Colon (tissue), 2 donors: ENCODE results near the gene PLAAT3.
"Not testable (repeated sequence)": the region's sequence is repeated elsewhere in the genome, so short reads cannot be mapped to it uniquely, and the experiment has no call there.

Source experiments
- FAIRE-seq: peaks from 2 replicates; lab custom pipeline; 2012; peaks lifted over from hg19 to GRCh38; lab: Jason Lieb, UNC
- donor health status: control.
- donor health status: control.

Gene PLAAT3

DNA sequence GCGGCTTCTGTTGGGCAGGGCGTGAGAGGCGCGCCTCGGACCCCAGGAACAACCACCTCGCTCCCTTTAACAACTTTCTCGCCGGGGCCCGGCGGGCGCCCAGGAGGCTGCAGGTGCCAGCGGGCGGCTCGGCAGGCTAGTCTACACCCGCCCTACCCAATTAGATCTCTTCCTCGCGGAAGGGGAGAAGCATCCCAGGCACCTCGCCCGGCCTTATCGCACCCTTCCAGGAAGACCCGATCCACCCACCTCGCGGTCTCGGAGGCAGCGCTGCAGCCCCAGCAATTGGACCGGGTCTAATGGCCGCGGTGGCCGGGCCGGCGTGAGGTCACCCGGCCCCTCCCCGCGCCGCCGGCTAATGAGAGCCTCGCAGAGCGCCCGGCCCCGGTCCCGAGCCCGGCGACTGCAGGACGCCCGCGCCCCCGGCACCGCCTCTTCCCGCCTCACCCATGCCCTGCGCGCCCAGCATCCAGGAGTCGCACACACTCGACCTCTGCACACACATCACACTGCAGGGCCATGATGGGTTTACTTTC, at the start of gene PLAAT3:
TSS of gene PLAAT3 (minus strand) at position 298 of the 536 bp plus-strand sequence. CDS start 419 bp downstream, outside the sequence.
- FAIRE-seq = no peak

DNA sequence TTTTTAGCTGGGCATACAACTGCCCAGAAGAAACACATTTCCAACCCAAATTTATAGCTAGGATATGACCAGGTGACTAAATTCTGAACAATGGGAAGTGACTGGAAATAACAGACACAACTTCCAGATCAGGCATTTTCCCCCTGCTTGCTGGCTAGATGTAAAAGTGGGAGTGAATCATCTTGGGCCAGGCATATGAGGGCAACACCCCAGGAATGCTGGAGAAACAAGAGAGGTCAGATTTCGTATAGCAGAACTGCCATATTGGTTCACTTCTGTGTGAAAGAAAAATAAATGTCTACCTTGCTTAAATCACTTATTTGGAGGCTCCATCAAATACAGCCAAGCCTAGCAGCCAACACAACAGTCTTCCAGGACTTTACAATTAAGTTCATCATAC, 49.6 kb upstream of the PLAAT3 start:
- no peak for FAIRE-seq

DNA sequence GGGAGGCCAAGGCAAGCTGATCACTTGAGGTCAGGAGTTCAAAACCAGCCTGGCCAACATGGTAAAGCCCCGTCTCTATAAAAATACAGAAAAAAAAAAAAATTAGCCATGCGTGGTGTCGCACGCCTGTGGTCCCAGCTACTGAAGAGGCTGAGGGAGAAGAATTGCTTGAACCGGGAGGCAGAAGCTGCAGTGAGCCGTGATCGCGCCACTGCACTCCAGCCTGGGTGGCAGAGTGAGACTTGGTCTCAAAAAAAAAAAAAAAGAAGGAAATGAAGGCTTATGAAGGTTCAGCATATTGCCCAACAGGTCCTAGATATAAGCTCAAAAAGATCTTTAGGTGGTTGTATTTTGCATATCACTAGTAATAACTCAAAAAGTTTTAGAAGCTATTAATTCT, 46.7 kb upstream of the PLAAT3 start:
- no peak for FAIRE-seq

DNA sequence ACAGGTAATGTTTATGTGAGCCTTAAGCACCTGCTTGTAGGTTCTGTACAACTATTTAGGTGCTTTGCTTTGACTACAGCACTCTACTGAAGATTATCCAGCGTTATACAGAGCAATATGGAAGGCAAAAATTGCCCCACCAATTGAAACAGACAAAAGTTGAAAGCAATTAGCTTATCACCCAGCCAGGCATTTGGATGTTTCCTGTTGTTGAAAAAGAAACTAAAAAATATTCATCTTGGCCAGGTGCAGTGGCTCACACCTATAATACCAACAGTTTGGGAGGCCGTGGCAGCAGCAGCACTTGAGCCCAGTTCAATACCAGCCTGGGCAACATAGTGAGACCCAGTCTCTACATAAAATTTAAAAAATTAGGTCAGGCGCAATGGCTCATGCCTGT, 38.4 kb upstream of the PLAAT3 start:
- FAIRE-seq = no peak

DNA sequence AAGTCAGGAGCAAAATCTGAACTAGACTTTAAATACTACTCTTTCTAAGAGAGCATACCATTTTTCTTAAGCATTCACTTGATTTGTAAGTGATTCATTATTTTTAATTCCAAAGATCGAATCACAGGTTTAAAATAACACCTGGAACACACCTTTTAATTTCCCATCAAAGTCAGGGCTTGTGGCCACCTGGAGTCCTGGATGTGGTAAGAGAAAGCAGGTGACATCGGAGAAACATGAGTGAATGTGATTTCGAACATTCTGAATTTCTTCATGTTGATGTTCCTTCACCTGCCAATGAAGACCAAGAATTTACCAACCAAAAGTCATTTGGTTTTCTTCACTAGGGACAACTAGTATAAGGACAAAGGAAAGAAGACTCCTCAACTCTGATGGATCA, 29.0 kb upstream of the PLAAT3 start:
- FAIRE-seq = no peak

DNA sequence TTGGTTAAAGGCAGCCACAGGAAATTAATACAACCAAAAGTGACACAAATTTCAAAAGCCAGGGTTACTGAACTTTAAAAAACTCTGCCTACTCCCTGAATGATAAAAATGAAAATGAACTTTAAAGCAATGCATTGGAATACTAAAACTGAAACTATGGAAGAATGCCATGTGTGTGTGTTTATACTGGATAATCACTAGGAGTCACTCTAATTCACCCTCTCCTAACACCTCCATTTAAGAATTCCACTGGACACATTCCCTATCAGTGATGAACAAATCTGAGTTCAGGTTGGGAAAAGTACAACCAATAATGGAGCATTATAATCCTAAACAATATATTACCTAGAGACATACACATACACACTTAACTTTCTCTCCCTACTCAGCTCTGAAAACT, 27.5 kb upstream of the PLAAT3 start:
- no peak for FAIRE-seq

DNA sequence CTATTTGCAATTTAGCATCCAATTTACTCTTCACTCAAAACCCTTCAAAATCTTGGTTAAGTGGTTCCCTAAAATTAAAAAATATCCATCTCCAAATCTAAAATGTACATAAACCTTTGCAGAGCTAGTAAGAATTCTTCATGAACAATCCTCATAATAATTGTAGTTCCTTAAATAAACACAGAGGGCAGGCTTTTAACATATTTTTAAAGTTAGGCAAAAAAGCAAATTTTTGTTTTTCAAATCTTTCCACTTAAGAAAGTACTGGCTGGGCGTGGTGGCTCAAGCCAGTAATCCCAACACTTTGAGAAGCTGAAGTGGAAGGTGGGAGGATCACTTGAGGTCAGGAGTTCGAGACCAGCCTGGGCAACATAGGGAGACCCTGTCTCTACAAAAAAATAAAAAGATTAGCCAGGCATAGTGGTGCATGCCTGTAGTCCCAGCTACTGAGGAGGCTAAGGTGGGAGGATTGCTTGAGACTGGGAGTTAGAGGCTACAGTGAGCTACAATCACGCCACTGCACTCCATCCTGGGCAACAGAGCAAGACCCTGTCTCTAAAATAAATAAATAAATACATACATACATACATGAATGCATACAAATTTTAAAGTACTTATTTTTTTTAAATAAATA, 25.1 kb upstream of the PLAAT3 start:
- no peak for FAIRE-seq

DNA sequence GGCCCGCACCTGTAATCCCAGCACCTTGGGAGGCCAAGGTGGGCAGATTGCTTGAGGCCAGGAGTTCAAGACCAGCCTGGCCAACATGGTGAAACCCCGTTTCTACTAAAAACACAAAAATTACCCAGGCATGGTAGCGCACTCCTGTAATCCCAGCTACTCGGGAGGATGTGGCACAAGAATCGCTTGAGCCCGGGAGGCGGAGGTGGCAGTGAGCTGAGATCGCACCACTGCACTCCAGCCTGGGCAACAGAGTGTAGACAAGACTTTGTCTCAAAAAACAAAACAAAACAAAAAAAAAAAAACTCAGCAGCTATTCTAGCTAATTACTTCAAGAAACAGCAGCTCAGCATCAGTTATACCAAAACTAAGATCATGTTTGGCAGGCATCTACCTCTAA, 24.2 kb upstream of the PLAAT3 start:
- FAIRE-seq = not testable (repeated sequence)

DNA sequence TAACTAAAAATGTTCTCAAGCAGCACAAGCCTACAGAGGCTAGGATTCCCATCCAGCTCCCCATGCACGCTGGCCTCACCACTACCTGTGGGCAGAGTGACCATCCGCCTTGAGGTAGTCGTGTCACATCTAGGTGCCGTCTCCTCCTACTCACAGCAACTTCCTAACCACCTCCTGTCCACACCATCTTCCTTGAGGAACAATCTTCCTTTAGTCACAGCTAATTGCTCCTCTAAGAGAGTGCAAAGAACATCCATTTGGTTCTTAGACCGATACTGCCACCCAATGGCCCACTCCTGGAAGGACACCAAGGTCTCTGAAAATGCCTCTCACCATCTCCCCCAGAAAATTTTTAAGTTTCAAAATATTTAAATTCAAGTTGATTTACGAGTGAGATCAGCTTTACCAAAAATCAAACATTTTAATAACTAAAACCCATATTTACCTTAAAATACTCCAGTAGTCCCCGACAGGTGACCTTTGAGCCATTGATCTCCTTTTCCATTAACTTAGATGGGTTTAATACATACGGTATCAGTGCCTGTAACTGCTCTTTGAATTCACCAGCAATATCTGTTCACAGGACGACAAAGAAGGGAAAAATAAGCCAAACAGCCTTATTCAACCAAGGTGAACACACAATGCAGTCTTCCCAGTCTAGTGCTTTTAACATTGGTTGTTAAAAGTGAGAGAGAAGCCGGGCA, 21.7 kb upstream of the PLAAT3 start:
- FAIRE-seq = no peak

DNA sequence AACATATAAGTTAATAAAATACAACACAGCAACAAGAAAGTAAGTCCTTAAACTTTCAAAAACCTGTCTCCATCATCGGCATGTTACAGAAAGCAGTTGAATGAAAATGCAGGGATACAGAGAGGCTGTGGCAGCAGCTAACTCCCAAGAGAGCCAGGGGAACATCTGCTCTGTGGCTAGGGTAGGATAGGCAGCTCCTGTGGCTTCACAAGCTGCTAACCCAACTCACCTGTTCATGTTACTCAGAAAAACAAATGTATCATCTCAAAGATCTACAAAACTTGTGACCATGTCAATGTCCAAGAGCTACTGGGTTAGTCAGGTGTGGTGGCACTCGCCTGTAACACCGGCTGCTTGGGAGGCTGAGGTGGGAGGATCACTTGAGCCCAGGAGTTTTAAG, 15.2 kb upstream of the PLAAT3 start:
- no peak for FAIRE-seq

DNA sequence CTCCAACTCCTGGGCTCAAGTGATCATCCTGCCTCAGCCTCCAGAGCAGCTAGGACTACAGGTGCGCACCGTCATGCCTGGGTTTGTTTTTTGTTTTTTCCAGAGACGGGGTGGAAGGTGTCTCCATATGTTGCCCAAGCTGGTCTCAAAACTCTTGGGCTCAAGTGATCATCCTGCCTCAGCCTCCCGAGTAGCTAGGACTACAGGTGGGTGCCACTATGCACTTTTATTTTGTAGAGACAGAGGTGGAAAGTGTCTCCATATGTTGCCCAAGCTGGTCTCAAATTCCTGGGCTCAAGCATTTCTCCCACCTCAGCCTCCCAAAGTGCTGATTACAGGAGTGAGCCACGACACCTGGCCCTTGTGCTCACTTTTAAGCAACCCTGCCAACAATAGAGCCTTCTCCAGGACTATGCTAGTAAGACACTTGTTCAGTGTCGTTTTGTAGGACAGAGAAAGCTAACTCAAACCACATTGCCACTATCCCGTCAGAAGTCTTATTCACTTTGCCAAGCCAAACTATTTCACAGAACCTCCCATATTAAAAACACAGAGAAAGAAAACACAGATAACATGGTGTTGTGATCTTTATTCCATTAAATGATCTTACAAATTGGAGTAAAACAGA, 9.4 kb upstream of the PLAAT3 start:
- FAIRE-seq = no peak

DNA sequence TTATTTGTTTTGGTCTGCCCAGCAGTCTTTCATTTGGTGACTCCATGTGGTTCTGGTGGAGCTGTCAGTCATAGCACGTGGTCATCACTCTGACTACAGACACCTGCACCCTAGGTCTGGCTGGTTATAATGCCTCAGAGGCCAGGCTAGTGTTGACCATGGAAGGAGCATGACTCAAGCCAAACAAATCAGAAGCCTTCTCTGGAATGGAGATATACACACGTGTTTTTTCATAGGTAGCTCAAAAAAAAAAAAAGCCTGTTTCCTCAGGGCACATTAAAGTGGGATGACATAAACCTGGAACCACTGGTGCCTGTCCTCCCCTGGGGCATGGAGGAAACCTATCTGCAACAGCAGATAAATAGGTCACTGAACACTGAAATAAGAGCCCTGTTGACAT, 8.1 kb upstream of the PLAAT3 start:
- no peak for FAIRE-seq

DNA sequence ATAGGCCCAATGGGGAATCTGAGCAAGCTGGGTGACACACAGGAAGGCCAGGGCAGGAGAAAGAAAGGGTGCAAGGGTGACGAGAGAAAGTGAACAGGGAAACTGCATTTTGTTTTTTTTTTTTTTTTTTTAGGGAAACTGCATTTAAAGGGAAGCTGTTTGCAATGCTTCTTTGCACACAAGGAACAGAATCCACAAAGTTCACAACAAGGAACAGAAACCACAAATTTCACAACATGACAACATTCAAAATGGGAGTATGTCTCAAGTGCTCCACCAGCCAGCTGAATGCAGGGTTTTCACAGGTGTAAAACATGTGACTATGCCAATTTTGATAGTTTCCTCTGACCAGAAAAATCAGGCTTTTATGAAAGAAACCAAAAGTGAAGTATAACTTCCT, 6.8 kb upstream of the PLAAT3 start:
- FAIRE-seq = no peak

DNA sequence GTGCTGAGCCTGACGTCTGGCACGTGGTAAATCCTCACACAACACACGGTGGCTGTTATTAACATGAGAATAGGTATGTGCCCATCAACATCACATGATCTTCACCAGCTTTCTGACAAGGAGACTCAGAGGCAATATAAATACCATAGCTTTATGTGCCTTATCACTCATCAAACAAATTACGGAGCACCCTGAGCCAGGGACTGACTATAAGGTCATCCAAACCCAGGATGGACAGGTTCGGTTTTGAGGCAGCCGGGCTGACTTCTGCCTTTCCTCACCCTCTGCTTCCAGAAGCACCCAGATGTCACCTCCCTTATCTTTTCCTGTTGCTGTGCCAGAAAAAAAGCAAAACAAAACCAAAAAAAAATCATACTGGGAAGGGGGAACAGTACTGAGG, 5.7 kb upstream of the PLAAT3 start:
- FAIRE-seq = no peak

DNA sequence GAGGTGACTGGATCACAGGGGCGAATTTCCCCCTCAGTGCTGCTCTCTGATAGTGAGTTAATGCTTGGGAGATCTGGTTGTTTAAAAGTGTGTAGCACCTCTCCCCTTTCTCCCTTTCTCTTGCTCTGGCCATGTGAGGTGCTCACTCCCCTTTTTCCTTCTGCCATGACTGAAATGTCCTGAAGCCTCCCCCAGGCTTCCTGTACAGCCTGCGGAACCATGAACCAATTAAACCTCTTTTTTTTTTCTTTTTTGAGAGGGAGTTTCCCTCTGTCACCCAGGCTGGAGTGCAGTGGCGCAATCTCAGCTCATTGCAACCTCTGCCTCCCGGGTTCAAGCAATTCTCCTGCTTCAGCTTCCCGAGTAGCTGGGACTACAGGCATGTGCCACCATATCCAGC, 3.5 kb upstream of the PLAAT3 start:
- FAIRE-seq = not testable (repeated sequence)

DNA sequence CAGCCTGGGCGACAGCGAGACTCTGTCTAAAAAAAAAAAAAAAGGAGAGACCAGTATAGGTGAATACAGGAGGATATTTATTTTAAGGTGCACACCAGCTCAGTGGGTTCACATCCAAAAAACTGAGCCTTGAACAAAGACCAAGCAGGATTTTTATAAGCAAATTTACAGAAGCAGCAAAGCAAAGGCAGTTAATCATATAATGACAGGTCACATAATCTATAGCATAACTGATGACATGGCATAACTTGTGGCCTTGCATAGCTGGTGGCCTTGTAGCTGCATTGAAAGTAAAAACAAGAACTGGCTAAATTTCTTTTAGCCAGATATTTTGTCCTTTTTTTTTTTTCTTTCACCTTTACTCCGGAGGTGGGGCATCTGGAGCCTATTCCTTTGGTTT, 2.7 kb upstream of the PLAAT3 start:
- no peak for FAIRE-seq

DNA sequence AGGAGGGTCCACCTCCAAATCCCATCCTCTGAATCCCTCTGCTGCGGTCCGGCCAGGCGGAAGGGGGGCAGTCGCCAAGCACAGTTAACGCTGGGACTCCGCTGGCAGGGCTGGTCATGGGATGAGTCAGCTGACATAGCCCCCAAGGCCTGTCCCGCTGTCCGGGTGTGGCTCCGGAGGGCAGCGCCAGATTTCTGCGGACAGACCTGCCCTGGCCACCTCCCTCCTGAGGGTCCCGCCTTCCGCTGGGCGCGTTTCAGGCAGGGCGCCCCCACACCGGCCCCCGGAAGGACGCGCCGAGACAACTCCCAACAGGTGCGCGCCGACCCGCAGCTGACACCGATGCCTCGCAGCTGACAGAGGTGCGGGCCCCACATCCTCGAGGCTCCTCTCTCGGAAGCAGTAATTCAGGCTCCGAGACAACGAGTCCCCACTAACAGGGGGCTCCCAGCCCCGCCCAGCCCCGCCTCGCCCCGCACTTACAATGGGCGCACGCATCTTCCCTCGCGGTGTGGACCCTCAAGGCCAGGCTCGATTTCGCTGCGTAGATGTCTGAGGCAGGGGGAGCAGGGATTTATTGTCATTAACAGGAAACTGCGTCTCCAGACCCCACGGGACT, 607 bp downstream of the PLAAT3 start:
- FAIRE-seq = no peak

DNA sequence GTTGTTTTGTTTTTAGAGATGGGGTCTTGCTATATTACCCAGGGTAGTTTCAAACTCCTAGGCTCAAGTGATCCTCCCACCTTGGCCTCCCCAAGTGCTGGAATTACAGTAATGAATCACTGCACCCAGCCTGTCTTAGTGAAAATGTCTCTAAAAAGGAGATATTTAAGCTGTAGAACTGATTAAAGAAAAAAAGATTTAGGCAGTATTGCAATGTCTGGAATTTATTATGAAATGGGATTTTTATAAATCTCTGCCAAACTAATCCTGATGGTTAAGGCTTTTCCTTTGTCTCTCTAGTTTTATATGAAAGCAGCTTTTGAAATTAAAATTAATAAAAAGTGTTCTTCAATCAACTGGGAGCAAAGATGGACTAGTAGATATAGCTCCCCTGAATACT, 2.1 kb downstream of the PLAAT3 start:
- no peak for FAIRE-seq

DNA sequence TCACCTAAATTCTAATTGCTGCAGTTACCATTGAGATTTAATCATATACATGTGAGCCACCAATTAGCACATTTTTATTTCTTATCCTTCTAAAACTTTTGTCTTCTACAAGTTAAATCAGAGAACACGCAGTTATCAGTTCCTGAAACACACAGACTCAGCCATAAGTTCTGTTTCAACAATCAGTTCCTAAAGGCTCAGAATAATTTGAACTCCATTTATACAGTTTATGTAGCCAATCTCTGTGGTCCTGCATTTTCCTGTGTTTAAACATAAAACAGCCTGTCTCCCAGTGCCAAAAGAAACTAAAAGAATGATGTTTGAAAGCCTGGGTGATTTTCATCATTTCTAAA, 2.9 kb downstream of the PLAAT3 start:
- no peak for FAIRE-seq

DNA sequence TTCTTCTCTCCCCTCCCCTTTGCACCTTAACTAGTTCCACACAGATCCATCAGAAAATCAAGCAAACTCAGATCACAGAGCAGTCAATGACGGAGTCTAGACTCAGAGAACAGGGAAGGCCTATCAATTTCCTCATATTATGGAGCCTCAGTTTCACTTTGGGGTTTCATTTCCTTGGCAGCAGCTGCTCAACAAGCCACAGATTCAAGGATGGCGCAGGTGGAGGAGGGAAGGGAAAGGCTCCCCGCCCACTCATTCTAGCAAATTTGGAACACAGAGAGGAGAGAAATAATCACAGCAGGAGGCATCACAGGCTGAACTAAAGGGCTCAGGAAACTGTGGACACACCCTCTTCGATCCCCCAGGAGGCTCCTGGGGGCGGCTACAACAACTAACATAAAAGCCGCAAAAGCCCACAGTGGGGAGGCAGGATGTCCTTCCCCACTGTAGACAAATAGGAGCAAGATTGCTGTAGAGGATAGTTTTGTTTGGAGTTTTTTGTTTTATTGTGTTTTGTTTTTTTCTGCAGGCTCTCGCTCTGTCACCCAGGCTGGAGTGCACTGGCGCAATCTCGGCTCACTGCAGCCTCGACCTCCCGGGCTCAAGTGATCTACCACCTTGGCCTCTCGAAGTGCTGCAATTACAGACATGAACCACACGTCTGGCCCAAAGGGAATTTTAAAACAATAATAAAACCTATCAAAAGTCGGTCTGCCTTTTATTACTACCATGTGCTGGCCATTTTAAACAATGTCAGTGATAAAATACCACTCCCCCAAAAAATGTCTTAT, 3.4 kb downstream of the PLAAT3 start:
- no peak for FAIRE-seq

DNA sequence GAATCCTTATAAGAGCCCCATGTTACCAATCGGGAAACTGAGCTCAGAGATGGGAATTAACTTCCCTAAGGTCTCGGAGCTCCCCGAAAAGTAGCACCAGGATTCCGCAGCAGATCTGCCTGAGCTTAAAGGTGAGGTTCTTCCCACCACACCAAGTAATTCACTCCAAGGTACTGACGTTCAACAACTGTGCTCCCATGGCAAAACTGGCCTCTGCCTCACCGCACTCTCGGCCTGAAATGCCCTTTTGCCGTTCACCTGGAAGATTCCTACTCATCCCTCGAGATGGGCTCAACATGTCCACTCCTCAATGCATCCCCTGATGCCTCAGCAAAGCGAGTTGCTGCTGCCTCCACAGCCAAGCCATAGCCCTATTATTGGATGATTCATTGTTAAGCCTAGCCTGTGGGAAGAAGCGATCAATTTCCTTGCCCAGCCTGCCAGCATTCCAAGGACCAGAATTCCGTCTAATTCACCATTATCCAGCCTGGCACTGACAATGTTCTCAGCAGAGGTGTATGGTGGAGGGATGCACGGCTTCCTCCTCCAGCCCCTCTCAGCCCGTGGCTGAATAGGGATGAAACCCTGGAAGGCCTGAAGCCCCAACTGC, 4.2 kb downstream of the PLAAT3 start:
- no peak for FAIRE-seq

DNA sequence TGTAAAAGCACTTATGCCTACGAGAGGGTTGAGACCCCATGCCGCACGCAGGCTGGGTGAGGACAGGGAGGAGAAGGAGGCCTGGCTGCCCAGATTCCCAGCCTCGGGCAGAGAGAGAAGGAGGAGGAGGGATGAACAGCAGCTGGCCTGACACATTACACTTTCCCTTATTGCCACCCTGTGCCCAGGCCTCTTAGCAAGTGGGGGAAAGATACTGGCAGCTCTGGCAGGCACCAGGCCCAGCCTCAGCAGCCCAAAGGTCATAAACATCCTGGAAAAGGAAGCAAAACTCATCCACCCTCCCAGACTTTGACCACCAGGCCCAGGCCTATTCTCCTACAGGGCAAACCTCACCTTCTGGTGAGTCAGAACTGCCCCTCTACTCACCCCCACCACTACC, 4.7 kb downstream of the PLAAT3 start:
- FAIRE-seq = no peak
